HG03565 (cell line): Measurements from ENCODE around the gene CCDC71.

Source experiments
- ATAC-seq: cut with Tn5 transposase; IDR thresholded peaks from one replicate; pipeline ENCODE4 v1.9.1; 2021; ENCODE audit warnings: mild to moderate bottlenecking, moderate library complexity; ENCODE audit not compliant: unreplicated experiment

The CCDC71 gene

GRCh38 chr3:49170744-49171118 is 4.6 kb upstream of the CCDC71 start:
- no peak for ATAC-seq

- no peak for ATAC-seq
Observed at GRCh38 chr3:49166752-49167556, 823 bp upstream of the CCDC71 start.

DNA sequence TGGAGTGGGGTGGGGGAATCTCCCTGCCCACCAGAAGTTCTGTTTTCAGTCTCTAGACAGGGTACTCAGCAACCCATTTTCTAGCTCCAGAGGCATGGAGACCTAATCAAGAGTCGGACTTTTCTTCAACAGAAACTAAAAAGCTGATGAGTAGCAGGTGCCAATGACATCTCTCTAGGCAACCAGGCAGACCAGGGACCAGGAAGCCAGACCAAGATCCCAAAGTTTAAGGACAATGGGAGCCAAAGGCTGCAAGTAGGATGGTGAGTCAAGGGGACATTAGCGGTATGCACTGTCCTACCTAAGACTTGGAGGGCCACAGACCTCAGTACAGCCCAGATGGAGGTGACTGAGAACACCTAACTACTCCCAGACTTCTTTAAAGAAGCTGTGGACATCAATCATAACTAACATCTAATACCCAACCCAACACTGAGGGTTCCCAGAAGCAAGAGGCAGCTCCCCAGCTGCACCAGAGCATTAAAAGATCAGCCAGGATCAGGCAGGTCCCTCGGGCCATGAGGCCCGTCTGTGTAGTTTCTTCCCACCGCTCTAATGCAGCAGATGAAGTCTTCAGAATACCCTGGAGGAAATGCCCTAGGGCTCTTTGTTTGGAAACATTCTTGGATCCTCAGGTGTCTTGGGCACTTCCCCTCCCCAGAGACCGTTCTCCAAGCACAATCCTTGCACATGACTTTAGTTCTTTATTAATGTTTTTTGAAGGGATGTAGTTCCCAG is 979 bp downstream of the CCDC71 start:
- no peak for ATAC-seq

GRCh38 chr3:49163609-49164008 is 2.5 kb downstream of the CCDC71 start:
- no peak for ATAC-seq

DNA sequence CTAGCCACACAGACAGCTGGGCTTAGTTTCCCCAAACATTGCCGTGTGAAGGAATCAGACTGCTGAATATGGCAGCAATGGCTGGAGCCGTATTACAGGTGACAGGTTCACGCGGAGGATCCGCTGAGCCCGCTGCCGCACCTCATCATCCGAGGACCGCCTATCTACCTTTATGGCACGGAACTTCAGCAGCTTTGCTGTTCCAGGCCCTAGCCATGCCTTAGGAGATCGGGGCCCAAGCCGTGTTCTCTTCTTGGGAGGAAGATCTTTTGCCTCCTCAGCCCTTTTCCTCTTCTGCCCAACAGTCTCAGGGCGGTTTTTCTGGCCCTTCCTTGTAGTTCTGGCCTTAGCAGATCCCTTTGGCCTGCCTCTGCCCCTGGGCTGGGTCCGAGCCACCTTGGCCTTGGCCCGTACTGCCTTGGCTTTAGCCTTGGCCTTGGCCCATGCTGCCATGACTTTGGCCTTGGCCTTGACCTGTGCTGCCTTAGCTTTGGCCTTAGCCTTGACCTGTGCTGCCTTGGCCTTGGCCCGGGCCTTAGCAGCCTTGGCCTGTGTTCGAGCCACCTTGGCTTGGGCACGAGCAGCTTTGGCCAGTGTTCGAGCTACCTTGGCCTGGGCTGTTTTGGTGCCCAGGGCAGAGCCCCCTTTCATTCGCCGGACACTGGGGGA is 3.2 kb downstream of the CCDC71 start:
- no peak for ATAC-seq

DNA sequence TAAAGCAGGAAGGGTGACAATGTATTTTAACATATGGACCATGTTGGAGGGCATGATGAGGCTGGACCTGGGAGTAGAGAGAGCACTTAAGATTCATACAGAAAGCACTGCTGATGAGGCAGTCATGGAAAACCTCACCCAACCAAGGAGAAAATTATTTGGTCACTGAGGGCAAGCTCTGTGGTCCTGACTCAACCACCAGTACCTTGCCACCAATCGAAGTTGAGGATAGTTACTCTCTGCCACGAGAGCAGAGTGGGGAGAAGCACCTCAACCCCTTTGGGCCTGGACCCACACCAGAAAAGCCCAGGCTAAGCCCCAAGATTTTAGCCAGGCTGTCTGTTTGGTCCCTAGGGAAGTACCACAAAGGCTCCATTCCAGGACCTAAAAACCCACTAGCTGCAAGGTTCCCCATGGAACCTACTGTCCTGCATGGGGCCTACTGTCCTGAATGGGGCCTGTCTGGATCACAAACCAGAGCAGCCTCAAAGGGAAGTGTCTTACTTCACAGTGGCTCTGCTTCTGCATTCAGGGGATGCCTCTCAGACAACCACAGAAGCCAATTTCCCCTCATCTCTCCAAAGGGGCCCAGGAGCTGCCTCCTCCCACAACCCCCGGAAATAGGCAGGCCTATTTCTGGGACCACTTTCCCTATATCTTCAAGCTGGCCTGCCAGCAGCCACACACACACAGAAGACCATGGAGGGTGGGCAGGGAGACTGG is 4.2 kb downstream of the CCDC71 start:
- no peak for ATAC-seq

- ATAC-seq, result no peak
Observed at GRCh38 chr3:49161197-49161596, 4.9 kb downstream of the CCDC71 start.

DNA sequence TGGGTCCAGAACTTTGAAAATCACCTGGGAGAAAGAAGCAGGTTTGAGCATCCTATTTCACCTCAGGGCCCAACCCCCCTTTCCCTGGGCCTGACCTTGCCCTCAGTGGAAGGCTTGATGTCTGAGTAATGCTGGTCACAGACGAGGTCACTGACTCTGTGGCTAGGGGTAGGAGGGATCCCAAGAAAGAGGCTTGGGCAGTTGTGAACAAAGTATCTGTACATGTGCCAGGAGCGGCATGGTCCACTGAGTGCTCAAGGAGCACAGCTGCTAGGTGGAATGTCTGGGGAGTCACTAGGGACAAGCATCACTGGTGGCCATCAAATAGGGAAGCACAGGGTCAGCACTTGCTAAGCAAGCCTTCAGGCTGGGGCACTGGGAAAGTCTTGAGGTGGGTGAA is 7.3 kb downstream of the CCDC71 start:
- no peak for ATAC-seq

GRCh38 chr3:49158103-49158709 is 7.9 kb downstream of the CCDC71 start:
- no peak for ATAC-seq

DNA sequence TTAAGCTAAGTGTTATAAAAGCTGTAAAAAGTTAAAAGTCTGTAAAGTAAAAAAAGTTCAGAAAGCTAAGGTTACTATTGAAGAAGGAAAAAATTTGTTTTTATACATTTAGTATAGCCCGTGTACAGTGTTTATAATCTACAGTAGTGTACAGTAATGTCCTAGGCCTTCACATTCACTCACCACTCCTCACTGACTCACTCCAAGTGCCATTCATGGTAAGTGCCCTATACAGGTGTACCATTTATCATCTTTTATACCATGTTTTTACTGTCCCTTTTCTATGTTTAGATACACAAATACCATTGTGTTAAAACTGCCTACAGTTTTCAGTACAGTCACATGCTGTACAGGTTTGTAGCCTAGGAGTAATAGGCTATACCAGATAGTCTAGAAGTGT is 8.8 kb downstream of the CCDC71 start:
- ATAC-seq, result no peak

- ATAC-seq, result no peak
Observed at GRCh38 chr3:49153349-49153912, 12.7 kb downstream of the CCDC71 start.

- ATAC-seq, result no peak
Observed at GRCh38 chr3:49151610-49152009, 14.5 kb downstream of the CCDC71 start.

GRCh38 chr3:49148159-49148558 is 18.0 kb downstream of the CCDC71 start:
- ATAC-seq, result no peak

DNA sequence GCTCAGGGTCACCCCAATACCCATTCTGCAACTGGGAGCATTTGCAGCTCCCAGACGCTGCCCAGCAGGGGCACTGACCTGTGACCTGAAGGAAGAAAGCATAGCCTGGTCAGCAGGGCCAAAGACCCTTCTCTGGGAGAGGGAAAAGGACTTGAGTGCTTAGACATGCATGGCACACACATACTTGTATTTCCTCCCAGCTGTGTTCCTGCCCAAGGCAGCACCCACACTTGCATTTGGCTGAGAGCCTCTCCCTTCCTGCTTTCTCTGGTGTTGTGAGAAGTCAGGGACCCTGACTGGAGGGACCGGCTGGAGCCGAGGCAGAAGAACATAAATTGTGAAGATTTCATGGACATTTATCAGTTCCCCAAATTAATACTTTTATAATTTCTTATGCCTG is 26.1 kb downstream of the CCDC71 start:
- ATAC-seq, result no peak

GRCh38 chr3:49135499-49135898 is 30.6 kb downstream of the CCDC71 start:
- no peak for ATAC-seq

GRCh38 chr3:49134471-49135265 is 31.5 kb downstream of the CCDC71 start:
- ATAC-seq, result no peak

DNA sequence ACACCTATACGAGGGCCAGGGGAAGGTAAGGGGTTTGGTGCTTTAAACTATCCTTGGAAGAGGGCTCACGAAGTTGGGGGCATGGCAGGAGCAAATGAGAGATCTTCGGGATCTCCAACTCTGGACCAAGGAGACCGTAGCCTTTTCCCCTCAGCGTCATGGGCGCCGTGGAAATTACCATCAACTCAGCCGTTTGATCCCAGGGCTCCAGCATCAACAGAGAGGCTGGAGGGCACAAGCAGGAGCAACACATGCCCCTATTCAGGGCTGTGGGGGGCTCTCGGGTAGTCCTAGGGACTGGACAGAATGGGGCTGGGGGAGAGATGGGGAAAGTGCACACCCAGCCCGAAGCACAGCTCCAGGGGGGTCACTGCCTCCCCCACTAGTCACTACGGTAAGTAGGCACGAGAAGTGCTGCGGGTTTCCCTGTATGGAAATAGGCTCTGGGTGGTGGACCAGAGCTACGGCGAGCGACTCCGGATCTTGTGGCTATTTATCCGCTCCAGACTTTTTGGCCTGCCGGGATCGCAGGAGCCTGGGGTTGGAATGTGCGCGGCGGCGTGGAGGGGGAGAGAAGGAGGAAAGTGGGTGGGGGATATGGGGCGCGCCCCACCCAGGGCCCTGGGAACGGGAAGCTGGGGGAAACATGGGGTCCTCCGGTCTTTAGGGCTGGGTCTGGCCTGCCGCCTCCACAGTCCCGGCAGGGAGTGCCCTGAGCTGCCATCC is 32.7 kb downstream of the CCDC71 start:
- no peak for ATAC-seq

GRCh38 chr3:49132437-49133225 is 33.5 kb downstream of the CCDC71 start, which contains the start of gene LAMB2:
TSS of gene LAMB2 (minus strand) at chr3:49133050. CDS start at chr3:49132867, 183 bp downstream.
- ATAC-seq, result no peak
